ENCODE data around the gene AFG1L.

DNA sequence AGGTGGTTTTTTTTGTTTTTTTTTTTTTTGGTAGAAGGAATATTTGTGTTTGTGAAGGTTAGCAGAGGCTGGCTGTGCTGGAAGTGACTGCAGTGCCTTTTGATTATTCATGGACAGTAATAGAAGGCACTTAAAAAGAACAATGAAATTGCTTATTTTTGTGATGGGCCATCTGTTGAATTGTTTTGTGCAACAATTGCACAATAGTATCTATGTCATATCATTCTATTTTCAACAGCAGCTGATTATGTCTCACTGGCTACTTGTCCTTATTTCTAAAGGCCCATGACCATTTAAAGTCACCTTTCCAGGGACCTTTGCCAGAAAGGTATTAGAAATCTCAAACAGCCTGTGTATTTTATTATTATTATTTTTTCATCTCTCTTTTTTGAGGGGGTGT lies 70.6 kb downstream of the AFG1L start:
- TF ChIP-seq POLR2AphosphoS5 (IDR thresholded peaks at IDR 0.05; ENCODE audit: low read depth, low read length), result no peak
- TF ChIP-seq, protein P1, sequence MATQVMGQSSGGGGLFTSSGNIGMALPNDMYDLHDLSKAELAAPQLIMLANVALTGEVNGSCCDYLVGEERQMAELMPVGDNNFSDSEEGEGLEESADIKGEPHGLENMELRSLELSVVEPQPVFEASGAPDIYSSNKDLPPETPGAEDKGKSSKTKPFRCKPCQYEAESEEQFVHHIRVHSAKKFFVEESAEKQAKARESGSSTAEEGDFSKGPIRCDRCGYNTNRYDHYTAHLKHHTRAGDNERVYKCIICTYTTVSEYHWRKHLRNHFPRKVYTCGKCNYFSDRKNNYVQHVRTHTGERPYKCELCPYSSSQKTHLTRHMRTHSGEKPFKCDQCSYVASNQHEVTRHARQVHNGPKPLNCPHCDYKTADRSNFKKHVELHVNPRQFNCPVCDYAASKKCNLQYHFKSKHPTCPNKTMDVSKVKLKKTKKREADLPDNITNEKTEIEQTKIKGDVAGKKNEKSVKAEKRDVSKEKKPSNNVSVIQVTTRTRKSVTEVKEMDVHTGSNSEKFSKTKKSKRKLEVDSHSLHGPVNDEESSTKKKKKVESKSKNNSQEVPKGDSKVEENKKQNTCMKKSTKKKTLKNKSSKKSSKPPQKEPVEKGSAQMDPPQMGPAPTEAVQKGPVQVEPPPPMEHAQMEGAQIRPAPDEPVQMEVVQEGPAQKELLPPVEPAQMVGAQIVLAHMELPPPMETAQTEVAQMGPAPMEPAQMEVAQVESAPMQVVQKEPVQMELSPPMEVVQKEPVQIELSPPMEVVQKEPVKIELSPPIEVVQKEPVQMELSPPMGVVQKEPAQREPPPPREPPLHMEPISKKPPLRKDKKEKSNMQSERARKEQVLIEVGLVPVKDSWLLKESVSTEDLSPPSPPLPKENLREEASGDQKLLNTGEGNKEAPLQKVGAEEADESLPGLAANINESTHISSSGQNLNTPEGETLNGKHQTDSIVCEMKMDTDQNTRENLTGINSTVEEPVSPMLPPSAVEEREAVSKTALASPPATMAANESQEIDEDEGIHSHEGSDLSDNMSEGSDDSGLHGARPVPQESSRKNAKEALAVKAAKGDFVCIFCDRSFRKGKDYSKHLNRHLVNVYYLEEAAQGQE (IDR thresholded peaks at IDR 0.05; ENCODE audit: insufficient read depth in 1 of 2, low read depth in 2 of 2, low read length in 2 of 2), result no peak

Data from PFSK-1 (cell line).